ENCODE data around the gene KRTAP10-6.
"Not testable (repeated sequence)": the region's sequence is repeated elsewhere in the genome, so short reads cannot be mapped to it uniquely, and the experiment has no call there.

Gene KRTAP10-6

GRCh38 chr21:44613386-44614155 is 21.3 kb upstream of the KRTAP10-6 start:
- DNase-seq (ENCODE audit: low read depth, low spot score), result no peak
- no peak overlapping the region for H3K4me3 ChIP-seq (ENCODE audit: low read depth, low read length)
- no peak for TF ChIP-seq CTCF (IDR thresholded peaks at IDR 0.05; ENCODE audit: insufficient read depth, low read length, missing control alignments)
- ChIA-PET POLR2A (no interaction called here), CTCF (no interaction called here)

DNA sequence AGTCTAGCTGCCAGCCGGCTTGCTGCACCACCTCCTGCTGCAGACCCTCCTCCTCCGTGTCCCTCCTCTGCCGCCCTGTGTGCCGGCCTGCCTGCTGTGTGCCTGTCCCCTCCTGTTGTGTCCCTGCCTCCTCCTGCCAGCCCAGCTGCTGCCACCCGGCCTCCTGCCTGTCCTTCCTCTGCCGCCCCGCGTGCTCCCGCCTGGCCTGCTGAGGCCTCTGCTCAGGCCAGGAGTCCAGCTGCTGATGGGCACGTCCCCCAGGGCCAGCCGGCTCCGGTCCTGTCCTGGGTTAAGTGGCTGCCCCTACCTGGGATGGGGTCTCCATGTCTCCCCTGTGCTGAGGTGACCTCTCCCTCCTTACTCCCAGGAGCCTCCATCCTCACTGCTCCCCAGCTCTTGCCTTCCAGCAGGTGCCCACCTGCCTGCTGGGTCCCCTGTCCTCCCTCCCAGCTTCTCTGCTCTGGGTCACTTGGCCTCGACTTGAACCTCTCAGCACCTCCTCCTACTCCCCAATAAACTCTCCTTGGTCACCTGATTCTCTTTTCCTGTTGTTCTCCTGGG is 20.4 kb upstream of the KRTAP10-6 start:
- H3K4me3 ChIP-seq (ENCODE audit: low read depth, low read length), result no peak overlapping the region
- ChIA-PET CTCF (no interaction called here), POLR2A (no interaction called here)
- no peak for TF ChIP-seq CTCF (IDR thresholded peaks at IDR 0.05; ENCODE audit: insufficient read depth, low read length, missing control alignments)
- DNase-seq (ENCODE audit: low read depth, low spot score), result no peak

GRCh38 chr21:44612029-44612486 is 19.8 kb upstream of the KRTAP10-6 start, which contains the start of gene KRTAP10-8:
Gene KRTAP10-8 (plus strand): TSS chr21:44612079. CDS start chr21:44612101, 22 bp downstream.
- CTCF ChIA-PET, result no interaction called here
- POLR2A ChIA-PET, result no interaction called here
- DNase-seq (ENCODE audit: low read depth, low spot score), result no peak
- TF ChIP-seq CTCF (IDR thresholded peaks at IDR 0.05; ENCODE audit: insufficient read depth, low read length, missing control alignments), result no peak
- no peak within 1 kb of the TSS for H3K4me3 ChIP-seq (ENCODE audit: low read depth, low read length)

DNA sequence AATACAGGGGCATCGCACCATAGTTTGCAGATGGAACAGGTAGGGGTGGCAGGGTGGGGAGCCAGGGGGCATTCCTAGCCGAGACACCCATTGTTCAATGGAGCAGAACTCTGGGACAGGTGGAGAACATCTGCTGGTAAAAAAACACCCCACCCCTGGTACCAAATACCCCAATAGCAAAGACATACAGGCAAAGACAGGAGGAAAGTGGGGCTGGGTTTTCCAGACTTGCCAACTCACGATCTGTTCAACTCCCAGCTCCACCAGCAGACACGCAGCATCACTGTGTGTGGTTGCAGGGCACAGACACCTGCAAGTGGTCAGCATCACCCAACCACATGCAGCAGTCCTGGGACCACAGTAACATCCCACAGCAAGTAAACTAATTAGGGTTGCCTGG is 19.2 kb upstream of the KRTAP10-6 start:
- POLR2A ChIA-PET, result no interaction called here
- CTCF ChIA-PET, result no interaction called here
- no peak for DNase-seq (ENCODE audit: low read depth, low spot score)
- TF ChIP-seq CTCF (IDR thresholded peaks at IDR 0.05; ENCODE audit: insufficient read depth, low read length, missing control alignments), result no peak
- no peak overlapping the region for H3K4me3 ChIP-seq (ENCODE audit: low read depth, low read length)

- H3K4me3 ChIP-seq (ENCODE audit: low read depth, low read length); CTCF ChIA-PET; DNase-seq (ENCODE audit: low read depth, low spot score); POLR2A ChIA-PET: not testable (repeated sequence)
These were observed 18.0 kb upstream of the KRTAP10-6 start for GRCh38 chr21:44610157-44610843.

- no peak overlapping the region for H3K4me3 ChIP-seq (ENCODE audit: low read depth, low read length)
- DNase-seq (ENCODE audit: low read depth, low spot score), result no peak
- TF ChIP-seq CTCF (IDR thresholded peaks at IDR 0.05; ENCODE audit: insufficient read depth, low read length, missing control alignments), result no peak
- ChIA-PET CTCF (no interaction called here), POLR2A (no interaction called here)
These were observed 16.9 kb upstream of the KRTAP10-6 start for GRCh38 chr21:44609193-44609592.

Measured in AG04449 (cell line).